Stimulated activated CD4-positive, alpha-beta T cell treated with anti-CD3 and anti-CD28 coated beads, Interleukin-12 subunit alpha, Interleukin-12 subunit beta, amount 100 ng/mL, for 48 hours (primary cell): Measurements from ENCODE around the gene EPS15.
"Not testable (repeated sequence)": the region's sequence is repeated elsewhere in the genome, so short reads cannot be mapped to it uniquely, and the experiment has no call there.

ENCODE experiments used
- DNase-seq, 3 donors: peaks; one replicate each; pipeline ENCODE4 v3.0.0-alpha.2; 2020; ENCODE audit warnings: low read depth in 2 of 3, low spot score in 1 of 3

The EPS15 gene

DNA sequence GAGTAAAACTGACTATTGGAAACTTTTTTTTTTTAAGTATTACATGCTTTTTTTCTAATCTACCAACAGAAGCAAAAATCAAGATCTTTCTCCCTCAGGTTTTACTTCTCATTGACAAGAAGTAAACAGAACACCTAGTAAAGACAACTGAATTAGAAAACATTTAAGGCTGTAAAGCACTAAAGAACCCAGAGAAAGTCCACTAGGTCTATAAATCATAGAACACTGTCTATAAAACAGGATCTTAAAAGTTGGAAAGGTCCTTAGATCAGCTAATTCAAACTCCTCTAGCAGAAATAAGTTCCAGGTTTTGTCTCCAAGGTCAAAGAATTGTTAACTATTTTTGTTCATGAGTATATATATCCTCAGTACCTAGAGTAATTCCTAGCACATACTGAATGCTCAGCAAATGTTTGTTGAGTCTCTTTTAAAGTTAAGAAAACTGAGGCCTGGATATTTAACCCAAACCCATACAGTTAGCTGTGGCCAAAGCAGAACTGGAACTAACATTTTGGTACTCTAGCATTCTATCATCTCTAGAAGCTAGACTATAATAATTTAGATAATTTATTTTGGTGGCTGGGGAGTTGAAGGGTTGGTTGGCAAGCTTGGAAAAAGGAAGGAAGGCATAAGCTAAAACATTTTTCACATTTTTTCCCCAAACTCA lies 3.0 kb downstream of the EPS15 start:
- no peak for DNase-seq

GRCh38 chr1:51515312-51515960 lies 3.6 kb downstream of the EPS15 start:
- no peak for DNase-seq

DNA sequence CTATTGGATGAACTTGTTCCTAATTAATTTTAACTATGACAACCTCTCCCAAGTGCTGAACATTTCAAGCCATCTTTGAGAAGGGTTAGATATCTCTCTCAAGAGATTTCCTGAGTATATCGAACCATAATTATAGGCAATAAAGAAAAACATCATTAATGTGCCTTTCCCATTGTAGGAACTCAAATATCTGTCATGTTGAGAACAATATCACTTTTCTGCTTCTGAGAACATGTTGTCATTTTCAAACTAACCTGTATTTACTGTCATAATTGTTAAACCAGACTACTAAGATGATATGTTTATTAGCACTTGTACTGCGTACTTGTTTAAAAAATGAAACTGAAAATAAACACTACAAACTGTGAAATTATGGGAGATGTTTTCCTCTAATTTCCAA lies 4.3 kb downstream of the EPS15 start:
- DNase-seq: no peak

DNA sequence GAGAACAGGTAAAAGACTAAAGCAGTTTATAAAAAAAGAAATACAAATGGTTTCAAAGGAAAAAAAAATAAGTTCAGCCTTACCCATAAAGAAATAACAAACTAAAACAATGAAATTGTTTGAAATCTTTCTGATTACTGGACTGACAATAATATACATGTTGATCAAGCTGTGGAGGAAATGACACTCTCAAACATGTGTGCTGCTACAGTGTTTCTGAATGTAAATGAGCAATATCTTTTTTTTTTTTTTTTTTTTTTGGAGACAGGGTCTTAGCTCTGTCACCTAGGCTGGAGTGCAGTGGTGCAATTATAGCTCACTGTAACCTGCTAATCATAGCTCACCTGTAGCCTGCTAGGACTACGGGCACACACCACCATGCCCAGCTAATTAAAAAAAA lies 6.5 kb downstream of the EPS15 start:
- no peak for DNase-seq

DNA sequence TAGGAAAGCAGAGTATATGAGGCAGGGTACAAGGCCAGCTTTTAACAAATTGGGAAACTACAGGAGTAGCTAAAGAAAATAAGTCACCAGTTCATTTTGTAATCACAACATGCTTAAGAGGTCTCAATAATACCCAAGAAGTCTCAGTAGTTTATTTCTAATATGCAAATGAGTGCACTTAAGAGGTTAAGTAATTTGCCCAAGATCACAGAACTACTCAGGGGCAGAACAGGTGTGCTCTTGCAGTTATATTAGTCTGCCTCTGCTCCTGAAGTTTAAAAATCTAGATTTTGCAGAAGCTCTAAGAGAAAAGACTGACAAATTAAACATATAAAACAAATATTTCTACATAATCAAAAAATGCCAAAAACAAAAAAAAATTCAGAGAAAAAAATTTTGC lies 6.9 kb downstream of the EPS15 start:
- no peak for DNase-seq

DNA sequence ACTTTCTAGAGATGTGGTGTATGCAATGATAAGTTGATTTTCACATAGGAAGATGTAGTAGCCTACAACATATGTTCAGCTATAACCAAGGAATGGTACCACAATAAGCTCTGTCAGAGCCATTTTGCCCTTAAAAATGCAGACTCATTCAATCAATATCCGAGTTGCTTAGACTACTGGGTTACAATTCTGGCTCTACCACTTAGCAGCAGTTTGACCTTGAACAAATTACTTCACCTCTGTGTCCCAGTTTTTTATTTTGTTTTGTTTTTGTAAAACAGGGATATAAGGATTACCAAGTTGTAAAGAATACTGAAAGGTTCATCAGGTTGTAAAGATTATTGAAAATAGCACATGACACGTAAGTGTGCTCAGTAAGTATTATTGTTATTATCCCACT lies 9.3 kb downstream of the EPS15 start:
- no peak for DNase-seq

GRCh38 chr1:51506537-51506936 lies 12.5 kb downstream of the EPS15 start:
- no peak for DNase-seq

GRCh38 chr1:51504806-51505525 lies 14.1 kb downstream of the EPS15 start:
- DNase-seq: no peak

DNA sequence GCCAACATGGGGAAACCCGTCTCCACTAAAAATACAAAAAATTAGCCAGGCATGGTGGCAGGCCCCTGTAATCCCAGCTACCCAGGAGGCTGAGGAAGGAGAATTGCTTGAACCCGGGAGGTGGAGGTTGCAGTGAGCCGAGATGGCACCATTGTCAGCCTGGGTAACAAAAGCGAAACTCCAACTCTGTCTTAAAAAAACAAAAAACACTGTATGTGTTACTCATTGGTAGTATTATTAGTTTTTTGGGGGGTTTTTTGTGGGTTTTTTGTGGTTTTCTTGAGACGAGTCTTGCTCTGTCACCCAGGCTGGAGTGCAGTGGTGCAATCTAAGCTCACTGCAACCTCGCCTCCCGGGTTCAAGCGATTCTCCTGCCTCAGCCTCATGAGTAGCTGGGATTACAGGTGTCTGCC lies 17.8 kb downstream of the EPS15 start:
- peak in 1 of 3 donors; percentile 17 for DNase-seq

GRCh38 chr1:51499694-51500093 lies 19.4 kb downstream of the EPS15 start:
- DNase-seq: no peak

DNA sequence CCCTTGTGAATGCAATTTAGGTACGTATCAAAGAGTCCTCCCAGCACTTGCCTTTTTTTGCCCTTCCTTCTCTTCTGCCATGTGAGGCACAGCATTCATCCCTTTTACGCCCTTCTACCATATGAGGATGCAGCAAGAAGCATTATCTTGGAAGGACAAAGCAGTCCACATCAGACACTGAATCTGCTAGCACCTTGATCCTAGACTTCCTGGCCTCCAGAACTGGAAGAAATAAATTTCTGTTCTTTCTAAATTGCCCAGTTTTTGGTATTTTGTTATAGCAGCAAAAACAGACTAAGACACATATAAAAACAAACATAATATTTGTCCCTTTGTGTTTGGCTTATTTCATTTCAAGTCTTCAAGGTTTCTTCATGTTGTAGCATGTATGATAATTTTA lies 20.1 kb downstream of the EPS15 start:
- DNase-seq: no peak

GRCh38 chr1:51497340-51497739 lies 21.7 kb downstream of the EPS15 start:
- DNase-seq: no peak

- DNase-seq: no peak
These were observed 24.8 kb downstream of the EPS15 start for GRCh38 chr1:51494138-51494830.

DNA sequence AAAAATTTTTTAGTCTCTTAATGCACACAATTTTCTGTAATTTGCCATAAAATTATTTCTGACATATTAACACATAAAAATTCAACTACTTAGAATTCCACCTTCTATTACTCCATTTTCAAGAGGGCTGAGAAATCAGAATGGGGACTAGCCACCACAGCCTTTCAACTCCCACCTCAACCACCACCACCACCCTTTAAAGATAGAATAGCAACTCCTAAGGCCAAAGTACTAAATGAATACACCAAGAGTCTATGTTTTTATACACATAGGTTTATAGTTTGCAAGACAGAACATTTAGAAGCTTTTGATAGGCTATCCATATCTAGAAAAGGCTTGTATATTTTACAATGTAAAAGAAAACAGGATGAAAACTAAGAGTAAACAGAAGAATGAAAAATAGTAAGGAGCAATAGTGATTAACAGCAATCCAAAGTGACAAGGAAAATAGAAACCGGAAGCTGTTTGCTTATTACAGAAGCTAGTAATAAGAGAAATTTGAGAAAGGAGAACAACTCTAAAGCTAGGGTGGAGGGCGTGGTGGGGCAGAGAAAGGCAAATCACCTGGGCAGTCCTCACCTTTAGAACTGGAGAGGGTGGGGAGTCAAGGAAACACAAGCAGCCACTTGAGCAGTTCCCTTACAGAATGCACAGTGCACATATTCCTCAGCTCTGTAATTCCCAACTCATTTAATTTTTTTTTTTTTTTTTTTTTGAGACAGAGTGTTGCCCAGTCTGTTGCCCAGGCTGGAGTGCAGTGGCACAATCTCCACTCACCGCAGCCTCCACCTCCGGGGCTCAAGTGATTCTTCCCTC lies 27.7 kb downstream of the EPS15 start:
- no peak for DNase-seq

DNA sequence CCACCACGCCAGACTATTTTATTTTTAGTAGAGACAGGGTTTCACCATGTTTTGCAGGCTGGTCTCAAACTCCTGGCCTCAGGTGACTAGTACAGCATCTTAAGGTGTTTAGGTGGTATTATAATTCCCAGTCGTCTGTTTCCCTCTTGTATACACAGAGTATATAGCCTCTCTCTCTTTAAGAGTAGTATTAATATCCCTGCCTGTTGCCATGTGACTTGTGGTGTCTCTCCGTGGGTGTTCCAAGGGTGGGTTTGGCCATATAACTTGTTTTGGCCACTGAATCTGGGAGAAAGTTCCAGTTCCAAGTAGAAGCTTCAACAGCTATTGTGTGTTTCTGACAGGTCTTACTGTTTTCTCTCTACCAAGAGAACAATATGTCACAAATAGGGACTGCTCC lies 29.6 kb downstream of the EPS15 start:
- no peak for DNase-seq

- no peak for DNase-seq
These were observed 30.6 kb downstream of the EPS15 start for GRCh38 chr1:51488372-51489050.

DNA sequence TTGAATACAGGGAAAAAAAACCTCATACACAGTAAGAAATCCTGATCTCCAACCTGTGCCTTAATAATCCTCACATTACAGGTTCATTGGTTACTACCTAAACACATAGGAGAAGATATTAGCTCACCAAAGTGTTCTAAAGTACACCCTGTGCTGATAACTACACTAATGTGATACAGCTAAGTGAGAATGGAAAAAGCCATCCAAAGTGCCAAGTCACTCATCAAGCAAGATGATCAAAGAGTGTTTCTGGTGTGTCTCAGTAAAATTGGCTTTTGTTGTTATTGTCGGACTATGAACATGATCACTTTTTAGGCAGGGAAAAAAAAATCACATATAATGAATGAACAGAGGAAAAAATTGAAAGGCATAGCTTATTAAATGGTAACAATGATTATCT lies 31.4 kb downstream of the EPS15 start:
- no peak for DNase-seq

DNA sequence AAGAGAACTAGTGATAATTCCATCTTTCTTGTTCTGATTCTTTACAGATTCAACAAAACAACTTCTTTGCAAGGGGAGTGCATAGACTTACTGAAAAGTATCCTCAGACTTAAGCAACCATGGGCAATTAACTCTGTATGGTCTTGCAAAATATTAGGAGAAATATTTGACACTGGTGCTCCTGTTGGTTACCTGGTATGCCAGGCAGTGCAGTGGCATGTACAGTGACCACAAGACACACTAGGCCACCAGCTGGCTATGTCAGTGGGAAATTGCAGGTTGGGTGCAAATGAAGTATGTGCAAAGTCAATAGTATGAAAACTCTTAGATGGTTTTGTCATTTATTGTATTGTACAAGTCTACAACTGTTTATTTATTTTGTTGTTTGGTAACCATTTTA lies 34.5 kb downstream of the EPS15 start:
- DNase-seq: no peak

DNA sequence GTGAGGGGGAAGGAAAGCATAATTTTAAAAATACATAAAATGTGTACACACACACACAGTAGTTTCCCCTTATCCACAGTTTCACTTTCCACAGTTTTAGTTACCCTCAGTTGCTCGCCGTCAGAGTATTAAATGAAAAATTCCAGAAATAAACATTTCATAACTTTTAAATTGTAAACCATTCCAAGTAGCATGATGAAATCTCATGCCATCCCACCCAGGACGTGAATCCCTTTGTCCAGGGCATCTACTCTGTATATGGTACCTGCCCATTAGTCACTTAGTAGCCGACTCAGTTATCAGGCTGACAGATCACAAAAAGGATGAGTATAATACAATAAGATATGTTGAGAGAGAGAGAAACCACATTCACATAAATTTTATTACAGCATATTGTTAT lies 36.2 kb downstream of the EPS15 start:
- DNase-seq: no peak

GRCh38 chr1:51474832-51475620 lies 44.0 kb downstream of the EPS15 start:
- DNase-seq: not testable (repeated sequence)
